Smooth muscle cell (in vitro differentiated cells): ENCODE measurements around the gene MTM1. TPM values are rescaled to one million over a fixed set of nuclear protein-coding genes. Genes with fewer than 3 reads are reported as not detected.

ENCODE experiments used
- DNase-seq: peaks from one replicate; lab custom pipeline; 2025; ENCODE audit not compliant: unreplicated experiment; lab: John Stamatoyannopoulos, UW
- H2AFZ ChIP-seq: fragments of 200-600 bp; sonication (generic); 2 replicates; pipeline ENCODE4 v1.6.0; 2016; ENCODE audit warnings: antibody characterized with exemption, low read depth, mild to moderate bottlenecking
- H3F3A ChIP-seq: fragments of 200-600 bp; sonication (generic); 2 replicates; pipeline ENCODE4 v1.6.0; 2017; ENCODE audit warnings: antibody characterized with exemption, low read depth
- H3K27ac ChIP-seq: fragments of 200-600 bp; sonication (generic); 2 replicates; pipeline ENCODE4 v1.5.1; 2016; ENCODE audit warnings: low read depth, mild to moderate bottlenecking
- H3K27me3 ChIP-seq: fragments of 200-600 bp; sonication (generic); 2 replicates; pipeline ENCODE4 v1.6.1; 2016; ENCODE audit warnings: low read depth, mild to moderate bottlenecking
- H3K36me3 ChIP-seq: fragments of 200-600 bp; sonication (generic); 2 replicates; pipeline ENCODE4 v1.5.1; 2016; ENCODE audit warnings: low read depth
- H3K4me1 ChIP-seq: fragments of 200-600 bp; sonication (generic); 2 replicates; pipeline ENCODE4 v1.5.1; 2016; ENCODE audit warnings: low read depth
- H3K4me2 ChIP-seq: fragments of 200-600 bp; sonication (generic); 2 replicates; pipeline ENCODE4 v1.6.0; 2016; ENCODE audit warnings: mild to moderate bottlenecking
- H3K4me3 ChIP-seq: fragments of 200-600 bp; sonication (generic); 2 replicates; pipeline ENCODE4 v1.5.1; 2016; ENCODE audit warnings: mild to moderate bottlenecking
- H3K79me2 ChIP-seq: fragments of 200-600 bp; sonication (generic); 2 replicates; pipeline ENCODE4 v1.6.0; 2016; ENCODE audit warnings: low read depth, mild to moderate bottlenecking
- H3K9ac ChIP-seq: fragments of 200-600 bp; sonication (generic); 2 replicates; pipeline ENCODE4 v1.6.0; 2016; ENCODE audit warnings: low read depth
- H3K9me3 ChIP-seq: fragments of 200-600 bp; sonication (generic); replicated peaks from 2 replicates; pipeline ENCODE4 v1.5.1; 2016; ENCODE audit warnings: low read depth
- H4K20me1 ChIP-seq: fragments of 200-600 bp; sonication (generic); 2 replicates; pipeline ENCODE4 v1.6.0; 2016; ENCODE audit warnings: low read depth
- CTCF ChIP-seq: fragments of 200-600 bp; sonication (generic); IDR thresholded peaks from 2 replicates; pipeline ENCODE4 v1.5.1; 2017; ENCODE audit warnings: borderline replicate concordance, mild to moderate bottlenecking, antibody characterized with exemption; ENCODE audit not compliant: insufficient read depth, poor library complexity, severe bottlenecking
- WGBS: methylation state at CpG from one replicate; pipeline ENCODE4 v1.1.7; 2016; ENCODE audit warnings: low lambda C conversion rate; 5-methylcytosine and 5-hydroxymethylcytosine counted together
- polyA plus RNA-seq: library from polyadenylated mRNA; unstranded; fragments of >200 nt; fragmentation: Nextera tagmentation; extraction: Ambion mirVana; gene quantifications from 2 replicates; pipeline ENCODE4 v1.2.1, GENCODE V29; 2016
- total RNA-seq: library from RNA; depleted of rRNA; stranded (reverse); fragments of >200 nt; gene quantifications from 2 replicates; pipeline ENCODE4 v1.2.3, GENCODE V29; 2014

MTM1 gene
- total and polyA plus RNA-seq, 2 experiments from 2014 or later, result 5.1 to 12.9 TPM

- no peaks in the 10 kb centered on the region for H3F3A ChIP-seq
- H3K36me3 ChIP-seq, result no peaks in the 10 kb centered on the region
- no peak overlapping the region for H3K27ac ChIP-seq
- H3K4me1 ChIP-seq, result no peaks in the 10 kb centered on the region
- no peaks in the 10 kb centered on the region for H3K27me3 ChIP-seq
- H3K9me3 ChIP-seq, result no peaks in the 10 kb centered on the region
- DNase-seq, result no peak
- no peaks in the 10 kb centered on the region for H3K79me2 ChIP-seq
- H3K4me3 ChIP-seq, result no peak overlapping the region
- no peak overlapping the region for H2AFZ ChIP-seq
- no peak for TF ChIP-seq CTCF
- WGBS, result 75% methylated on average over 4 of the region's 4 CpGs
- H3K9ac ChIP-seq, result no peak overlapping the region
- H4K20me1 ChIP-seq, result no peaks in the 10 kb centered on the region
- no peak overlapping the region for H3K4me2 ChIP-seq
Measured at GRCh38 chrX:150615356-150615755, 46.9 kb downstream of the MTM1 start.

- H3K36me3 ChIP-seq, result no peaks in the 10 kb centered on the region
- H3K4me2 ChIP-seq, result no peak overlapping the region
- no peak overlapping the region for H3K27ac ChIP-seq
- H3K27me3 ChIP-seq, result no peaks in the 10 kb centered on the region
- H2AFZ ChIP-seq, result no peak overlapping the region
- H3K4me3 ChIP-seq, result no peak overlapping the region
- no peak for TF ChIP-seq CTCF
- DNase-seq, result no peak
- H3K4me1 ChIP-seq, result no peaks in the 10 kb centered on the region
- H3F3A ChIP-seq, result no peaks in the 10 kb centered on the region
- H3K9me3 ChIP-seq, result no peaks in the 10 kb centered on the region
- H3K9ac ChIP-seq, result no peak overlapping the region
- no peaks in the 10 kb centered on the region for H3K79me2 ChIP-seq
- 73% methylated on average over 7 of the region's 7 CpGs for WGBS
- no peaks in the 10 kb centered on the region for H4K20me1 ChIP-seq
Measured at GRCh38 chrX:150616179-150616862, 47.9 kb downstream of the MTM1 start.

- H3K4me3 ChIP-seq, result no peak overlapping the region
- no peaks in the 10 kb centered on the region for H3K4me1 ChIP-seq
- H3K79me2 ChIP-seq, result no peaks in the 10 kb centered on the region
- no peak overlapping the region for H3K27ac ChIP-seq
- H3K9me3 ChIP-seq, result no peaks in the 10 kb centered on the region
- no peaks in the 10 kb centered on the region for H4K20me1 ChIP-seq
- H3K27me3 ChIP-seq, result no peaks in the 10 kb centered on the region
- no peak overlapping the region for H2AFZ ChIP-seq
- no peak overlapping the region for H3K4me2 ChIP-seq
- no peak for TF ChIP-seq CTCF
- no peak for DNase-seq
- H3F3A ChIP-seq, result no peaks in the 10 kb centered on the region
- H3K36me3 ChIP-seq, result no peaks in the 10 kb centered on the region
- WGBS, result 77% methylated on average over 2 of the region's 2 CpGs
- no peak overlapping the region for H3K9ac ChIP-seq
Measured at GRCh38 chrX:150616863-150617198, 48.4 kb downstream of the MTM1 start.

- Histone ChIP-seq H3K4me3 (no peak overlapping the region), H3K9ac (no peak overlapping the region), H3K27me3 (no peaks in the 10 kb centered on the region), H3K9me3 (no peaks in the 10 kb centered on the region), H3K4me2 (no peak overlapping the region), H3F3A (no peaks in the 10 kb centered on the region), H3K36me3 (peaks cover 4% of the 10 kb centered on the region), H2AFZ (no peak overlapping the region), H3K79me2 (no peaks in the 10 kb centered on the region), H3K4me1 (no peaks in the 10 kb centered on the region), H3K27ac (no peak overlapping the region), H4K20me1 (no peaks in the 10 kb centered on the region)
- no peak for DNase-seq
- 78% methylated on average over 2 of the region's 2 CpGs for WGBS
- no peak for TF ChIP-seq CTCF
Measured at GRCh38 chrX:150621652-150622051, 53.2 kb downstream of the MTM1 start.
